HepG2 (cell line): Measurements from ENCODE around the gene SHC1. TPM values are rescaled to one million over a fixed set of nuclear protein-coding genes. Genes with fewer than 3 reads are reported as not detected.

ENCODE experiments used
- AGO2 ChIP-seq: fragments of 200-400 bp; formaldehyde crosslinking; optimal IDR thresholded peaks from 2 replicates; pipeline ENCODE3; 2017; ENCODE audit warnings: mild to moderate bottlenecking, low read depth, low read length, moderate library complexity
- ATF7 ChIP-seq, 2 experiments: fragments of 450-650 bp in 1 of 2; sonication (generic) in 1 of 2; formaldehyde crosslinking in 1 of 2; IDR thresholded peaks; 2 replicates each; pipeline versions ENCODE4 v1.4.0 to v1.6.1; 2016 to 2020; ENCODE audit warnings: antibody characterized with exemption in 1 of 2, mild to moderate bottlenecking in 1 of 2, missing genetic modification reagents in 1 of 2
- EZH2 ChIP-seq: conservative IDR thresholded peaks from 2 replicates; pipeline ENCODE4 v1.6.1; 2012; ENCODE audit warnings: mild to moderate bottlenecking, low read depth, low read length, moderate library complexity
- FOXK2 ChIP-seq: fragments of 450-650 bp; IDR thresholded peaks from 2 replicates; pipeline ENCODE4 v1.6.1; 2016
- HMGXB4 ChIP-seq, 2 experiments: sonication (generic) in 1 of 2; formaldehyde crosslinking in 1 of 2; IDR thresholded peaks; 2 replicates each; pipeline versions ENCODE4 v1.4.0 to v1.6.1; 2018 to 2020; ENCODE audit warnings: missing genetic modification reagents in 2 of 2, borderline replicate concordance in 1 of 2, low read depth in 1 of 2, mild to moderate bottlenecking in 1 of 2, missing biosample characterization in 1 of 2
- KDM2A ChIP-seq: sonication (generic); formaldehyde crosslinking; IDR thresholded peaks from 2 replicates; pipeline ENCODE4 v1.4.0; 2020; ENCODE audit warnings: low read depth, missing genetic modification reagents, borderline replicate concordance
- MIXL1 ChIP-seq: IDR thresholded peaks from 2 replicates; pipeline ENCODE4 v1.6.1; 2016
- MTERF4 ChIP-seq: sonication (generic); formaldehyde crosslinking; IDR thresholded peaks from 2 replicates; pipeline ENCODE4 v1.8.0; 2023; ENCODE audit warnings: mild to moderate bottlenecking, missing genetic modification reagents
- NFIC ChIP-seq: IDR thresholded peaks from 2 replicates; pipeline ENCODE4 v1.6.1; 2012; ENCODE audit warnings: mild to moderate bottlenecking, low read length, inconsistent platforms
- PATZ1 ChIP-seq: sonication (generic); formaldehyde crosslinking; IDR thresholded peaks from 2 replicates; pipeline ENCODE4 v1.4.0; 2020; ENCODE audit warnings: missing genetic modification reagents
- PLSCR1 ChIP-seq: sonication (generic); formaldehyde crosslinking; IDR thresholded peaks from 2 replicates; pipeline ENCODE4 v1.5.0; 2020; ENCODE audit warnings: missing genetic modification reagents, mild to moderate bottlenecking, borderline replicate concordance
- POLR2A ChIP-seq, 2 experiments: IDR thresholded peaks; 2 replicates each; pipeline ENCODE4 v1.6.1; 2011; ENCODE audit warnings: low read depth in 2 of 2, low read length in 2 of 2, mild to moderate bottlenecking in 1 of 2, moderate library complexity in 1 of 2; ENCODE audit not compliant: insufficient read depth in 1 of 2
- SIN3A ChIP-seq: IDR thresholded peaks from 2 replicates; pipeline ENCODE4 v1.6.1; 2011; ENCODE audit warnings: low read depth, mild to moderate bottlenecking, control low read depth, low read length, borderline replicate concordance
- U2AF2 ChIP-seq: fragments of 200-400 bp; formaldehyde crosslinking; IDR thresholded peaks from 2 replicates; pipeline ENCODE4 v1.6.1; 2017; ENCODE audit warnings: low read depth, mild to moderate bottlenecking, low read length
- ZEB1 ChIP-seq: IDR thresholded peaks from 2 replicates; pipeline ENCODE4 v1.6.1; 2012; ENCODE audit warnings: mild to moderate bottlenecking, low read depth, inconsistent platforms; ENCODE audit not compliant: insufficient replicate concordance
- ZNF615 ChIP-seq: sonication (generic); formaldehyde crosslinking; IDR thresholded peaks from 2 replicates; pipeline ENCODE4 v1.5.0; 2020; ENCODE audit warnings: mild to moderate bottlenecking, missing genetic modification reagents, borderline replicate concordance
- ZNF629 ChIP-seq: sonication (generic); formaldehyde crosslinking; conservative IDR thresholded peaks from 2 replicates; pipeline ENCODE4 v1.5.0; 2020; ENCODE audit warnings: missing genetic modification reagents
- ZNF639 ChIP-seq: conservative IDR thresholded peaks from 2 replicates; pipeline ENCODE4 v1.6.1; 2018; ENCODE audit warnings: missing genetic modification reagents
- polyA plus RNA-seq, 8 experiments: library from polyadenylated mRNA; depleted of rRNA in 3 of 8; stranded (reverse) in 7 of 8; unstranded in 1 of 8; fragments of >200 nt; fragmentation: Illumina TruSeq in 4 of 8; extraction: Trizol in 4 of 8; gene quantifications; 2 replicates each; pipeline versions ENCODE4 v1.2.1 to v1.2.3, GENCODE V29; 2011 to 2016; ENCODE audit warnings: low read depth in 4 of 8, missing spikeins in 1 of 8, mixed read lengths in 1 of 8; ENCODE audit not compliant: insufficient read depth in 1 of 8
- total RNA-seq, 5 experiments: library from RNA; depleted of rRNA; stranded (reverse); fragments of >200 nt; fragmentation: Illumina TruSeq; extraction: Trizol; gene quantifications; 2 replicates each; pipeline ENCODE4 v1.2.3, GENCODE V29; 2016; ENCODE audit warnings: low read depth in 1 of 5

SHC1 gene
- total and polyA plus RNA-seq, 2 of the 13 experiments (the other 11 are each of a cell fraction or from before 2014, with no cell fraction given) = 52.0 to 137 TPM

- TF ChIP-seq NFIC = peak; percentile 59; the same call in 1 of the 2 replicates
- TF ChIP-seq ATF7 (IDR thresholded peaks at IDR 0.05) = peak; percentile 92; the same call in 1 of the 2 replicates
- no peak for TF ChIP-seq ATF7 (CRISPR knock-in tag; IDR thresholded peaks at IDR 0.05)
- TF ChIP-seq AGO2 = no peak
- TF ChIP-seq HMGXB4 (CRISPR knock-in tag; IDR thresholded peaks at IDR 0.05; ENCODE audit: borderline replicate concordance in 1 of 2, low read depth in 1 of 2) = peak in 1 of 2 experiments; percentile 0; a peak in 1 of 4 replicates
- TF ChIP-seq PATZ1 (CRISPR knock-in tag) = peak; percentile 45
- peak in 1 of 2 experiments; percentile 51; a peak in 1 of 4 replicates for TF ChIP-seq POLR2A (IDR thresholded peaks at IDR 0.05; ENCODE audit: insufficient read depth in 1 of 2, low read depth in 2 of 2, low read length in 2 of 2)
- no peak for TF ChIP-seq ZNF639 (CRISPR knock-in tag)
- TF ChIP-seq MTERF4 (CRISPR knock-in tag) = no peak
- no peak for TF ChIP-seq PLSCR1 (CRISPR knock-in tag)
- no peak for TF ChIP-seq MIXL1 (CRISPR knock-in tag)
- no peak for TF ChIP-seq FOXK2
- peak; percentile 1 for TF ChIP-seq ZEB1
- no peak for TF ChIP-seq U2AF2
- no peak for TF ChIP-seq ZNF615
- no peak for TF ChIP-seq KDM2A (CRISPR knock-in tag)
- TF ChIP-seq ZNF629 = no peak
- TF ChIP-seq EZH2 = no peak
- TF ChIP-seq SIN3A = 0 out of 2 replicates have a peak, but pooled peaks have one; percentile 38
Observed at GRCh38 chr1:154937085-154937987, 33.2 kb downstream of the SHC1 start (continued).
